ENCODE data around the gene DTYMK.

GRCh38 chr2:241652722-241653121 is 33.9 kb downstream of the DTYMK start:
- TF ChIP-seq POLR2AphosphoS5 (IDR thresholded peaks at IDR 0.05; ENCODE audit: low read depth, low read length) (no peak), USF2 (IDR thresholded peaks at IDR 0.05; ENCODE audit: low read length) (no peak), SRF (IDR thresholded peaks at IDR 0.05; ENCODE audit: low read depth, low read length) (no peak), EP300 (IDR thresholded peaks at IDR 0.05; ENCODE audit: borderline replicate concordance in 1 of 2, low read depth in 2 of 2, low read length in 2 of 2) (no peak), TCF12 (IDR thresholded peaks at IDR 0.05; ENCODE audit: low read depth, low read length) (no peak), GABPA (IDR thresholded peaks at IDR 0.05; ENCODE audit: borderline replicate concordance, insufficient read depth, low read length) (no peak)
- TF ChIP-seq, protein P1, sequence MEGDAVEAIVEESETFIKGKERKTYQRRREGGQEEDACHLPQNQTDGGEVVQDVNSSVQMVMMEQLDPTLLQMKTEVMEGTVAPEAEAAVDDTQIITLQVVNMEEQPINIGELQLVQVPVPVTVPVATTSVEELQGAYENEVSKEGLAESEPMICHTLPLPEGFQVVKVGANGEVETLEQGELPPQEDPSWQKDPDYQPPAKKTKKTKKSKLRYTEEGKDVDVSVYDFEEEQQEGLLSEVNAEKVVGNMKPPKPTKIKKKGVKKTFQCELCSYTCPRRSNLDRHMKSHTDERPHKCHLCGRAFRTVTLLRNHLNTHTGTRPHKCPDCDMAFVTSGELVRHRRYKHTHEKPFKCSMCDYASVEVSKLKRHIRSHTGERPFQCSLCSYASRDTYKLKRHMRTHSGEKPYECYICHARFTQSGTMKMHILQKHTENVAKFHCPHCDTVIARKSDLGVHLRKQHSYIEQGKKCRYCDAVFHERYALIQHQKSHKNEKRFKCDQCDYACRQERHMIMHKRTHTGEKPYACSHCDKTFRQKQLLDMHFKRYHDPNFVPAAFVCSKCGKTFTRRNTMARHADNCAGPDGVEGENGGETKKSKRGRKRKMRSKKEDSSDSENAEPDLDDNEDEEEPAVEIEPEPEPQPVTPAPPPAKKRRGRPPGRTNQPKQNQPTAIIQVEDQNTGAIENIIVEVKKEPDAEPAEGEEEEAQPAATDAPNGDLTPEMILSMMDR (IDR thresholded peaks at IDR 0.05; ENCODE audit: control extremely low read depth in 1 of 3, insufficient read depth in 1 of 3, low read depth in 1 of 3, low read length in 3 of 3) = no peak
- TF ChIP-seq, protein P2, sequence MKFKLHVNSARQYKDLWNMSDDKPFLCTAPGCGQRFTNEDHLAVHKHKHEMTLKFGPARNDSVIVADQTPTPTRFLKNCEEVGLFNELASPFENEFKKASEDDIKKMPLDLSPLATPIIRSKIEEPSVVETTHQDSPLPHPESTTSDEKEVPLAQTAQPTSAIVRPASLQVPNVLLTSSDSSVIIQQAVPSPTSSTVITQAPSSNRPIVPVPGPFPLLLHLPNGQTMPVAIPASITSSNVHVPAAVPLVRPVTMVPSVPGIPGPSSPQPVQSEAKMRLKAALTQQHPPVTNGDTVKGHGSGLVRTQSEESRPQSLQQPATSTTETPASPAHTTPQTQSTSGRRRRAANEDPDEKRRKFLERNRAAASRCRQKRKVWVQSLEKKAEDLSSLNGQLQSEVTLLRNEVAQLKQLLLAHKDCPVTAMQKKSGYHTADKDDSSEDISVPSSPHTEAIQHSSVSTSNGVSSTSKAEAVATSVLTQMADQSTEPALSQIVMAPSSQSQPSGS (IDR thresholded peaks at IDR 0.05; ENCODE audit: low read length) = no peak
